Measurements from ENCODE around the gene SURF2. TPM values are rescaled to one million over a fixed set of nuclear protein-coding genes. Genes with fewer than 3 reads are reported as not detected.

The SURF2 gene
- total RNA-seq, 1 donor from 2014 or later, result 9.3 TPM

- peak; percentile 88 for DNase-seq
These were observed 20.2 kb upstream of the SURF2 start, which contains the start of gene SURF6 for GRCh38 chr9:133335924-133336811. Gene SURF6, minus strand, starts transcription at chr9:133336188. Its CDS starts 56 bp downstream, at chr9:133336132.

GRCh38 chr9:133339641-133340040 lies 16.7 kb upstream of the SURF2 start:
- no peak for DNase-seq

GRCh38 chr9:133340256-133340655 lies 16.1 kb upstream of the SURF2 start:
- DNase-seq, result no peak

GRCh38 chr9:133340916-133341315 lies 15.4 kb upstream of the SURF2 start:
- no peak for DNase-seq

GRCh38 chr9:133341369-133342068 lies 14.8 kb upstream of the SURF2 start:
- DNase-seq, result no peak

- no peak for DNase-seq
These were observed 14.3 kb upstream of the SURF2 start for GRCh38 chr9:133342069-133342406.

GRCh38 chr9:133342570-133342969 lies 13.8 kb upstream of the SURF2 start:
- no peak for DNase-seq

- no peak for DNase-seq
These were observed 12.3 kb upstream of the SURF2 start for GRCh38 chr9:133344071-133344470.

- no peak for DNase-seq
These were observed 11.4 kb upstream of the SURF2 start for GRCh38 chr9:133344979-133345378.

GRCh38 chr9:133345596-133345995 lies 10.8 kb upstream of the SURF2 start:
- DNase-seq, result no peak

GRCh38 chr9:133346021-133346785 lies 10.1 kb upstream of the SURF2 start:
- no peak for DNase-seq

- no peak for DNase-seq
These were observed 8.8 kb upstream of the SURF2 start for GRCh38 chr9:133347515-133347984.

- DNase-seq, result peak; percentile 96
These were observed 8.2 kb upstream of the SURF2 start, which contains the start of the genes MED22 and RPL7A for GRCh38 chr9:133347985-133348717. Gene MED22, minus strand, starts transcription at chr9:133348131. Its CDS starts 1,469 bp downstream, at chr9:133346662. Gene RPL7A, plus strand, starts transcription at chr9:133348218. Its CDS starts 26 bp downstream, at chr9:133348244.

- DNase-seq, result no peak
These were observed 7.4 kb upstream of the SURF2 start for GRCh38 chr9:133348718-133349573.

- no peak for DNase-seq
These were observed 6.3 kb upstream of the SURF2 start for GRCh38 chr9:133349965-133350616.

- no peak for DNase-seq
These were observed 4.8 kb upstream of the SURF2 start for GRCh38 chr9:133351526-133351907.

- DNase-seq, result no peak
These were observed 4.3 kb upstream of the SURF2 start for GRCh38 chr9:133351908-133352634.

- DNase-seq, result no peak
These were observed 3.6 kb upstream of the SURF2 start for GRCh38 chr9:133352635-133353340.

GRCh38 chr9:133353548-133353947 lies 2.8 kb upstream of the SURF2 start:
- DNase-seq, result no peak

All from skin of body (tissue), 2 donors.